Tibial artery (tissue), 4 donors: Measurements from ENCODE around the gene S100A7.

Source experiments
- DNase-seq, 2 donors: peaks; one replicate each; pipeline ENCODE4 v3.0.0-alpha.2; 2019
- H3K27ac ChIP-seq, 2 donors: fragments of 200-600 bp; sonication (generic) in 1 of 2; 1 replicate in 1 of 2; 2 replicates in 1 of 2; pipeline ENCODE4 v1.5.1; 2018 to 2019; ENCODE audit warnings: mild to moderate bottlenecking in 1 of 2
- H3K27me3 ChIP-seq, 2 donors: fragments of 200-600 bp; sonication (generic) in 1 of 2; one replicate each; pipeline versions ENCODE4 v1.5.1 to v1.6.0; 2016 to 2019
- H3K36me3 ChIP-seq, 3 donors: fragments of 200-600 bp; sonication (generic) in 2 of 3; one replicate each; pipeline ENCODE4 v1.5.1; 2016 to 2019; ENCODE audit warnings: mild to moderate bottlenecking in 2 of 3
- H3K4me1 ChIP-seq, 4 donors: fragments of 200-600 bp; sonication (generic) in 2 of 4; 1 replicate in 3 of 4; 2 replicates in 1 of 4; pipeline ENCODE4 v1.5.1; 2016 to 2019
- H3K4me3 ChIP-seq, 2 donors: fragments of 200-600 bp; sonication (generic) in 1 of 2; 1 replicate in 1 of 2; 2 replicates in 1 of 2; pipeline ENCODE4 v1.5.1; 2018 to 2019; ENCODE audit warnings: mild to moderate bottlenecking in 2 of 2
- H3K9me3 ChIP-seq, 3 donors: fragments of 200-600 bp; sonication (generic) in 1 of 3; one replicate each; pipeline ENCODE4 v1.5.1; 2016 to 2019
- CTCF ChIP-seq, 2 experiments: fragments of 200-600 bp in 1 of 2; fragments of 450-650 bp in 1 of 2; IDR thresholded peaks; one replicate each; pipeline ENCODE4 v1.5.1; 2017 to 2019; ENCODE audit warnings: antibody characterized with exemption in 2 of 2, mild to moderate bottlenecking in 1 of 2, moderate library complexity in 1 of 2
- intact Hi-C: fragments of 100-400 bp; cut with DNase I; formaldehyde crosslinking; loops from one replicate; pipeline ENCODE4 v1.15.0; 2023; ENCODE audit warnings: low total_unique reads

The S100A7 gene

GRCh38 chr1:153460551-153460950, at the start of gene S100A7:
S100A7 (minus strand) TSS chr1:153460651; CDS start chr1:153459013, 1,638 bp downstream.
- Histone ChIP-seq H3K4me3 (no peak within 1 kb of the TSS), H3K27me3 (no peaks in the 10 kb centered on the region), H3K4me1 (no peaks in the 10 kb centered on the region), H3K36me3 (no peaks in the 10 kb centered on the region), H3K9me3 (no peaks in the 10 kb centered on the region), H3K27ac (no peak within 1 kb of the TSS)
- intact Hi-C loops, result no loop called here
- DNase-seq, result no peak
- no peak for TF ChIP-seq CTCF (IDR thresholded peaks at IDR 0.05)

- peaks cover 10 to 34% (median 25%) of the 10 kb centered on the region in 4 donors for H3K4me1 ChIP-seq
- H3K27me3 ChIP-seq, result no peaks in the 10 kb centered on the region
- intact Hi-C loops, result loop anchor here (2.0 to 10.0 kb wide), 3 partner anchors 59 to 235 kb away; partner anchors contain the start of gene S100A14
- no peaks in the 10 kb centered on the region for H3K9me3 ChIP-seq
- no peak overlapping the region for H3K27ac ChIP-seq
- H3K4me3 ChIP-seq, result no peak overlapping the region
- peak; percentile 37 to 45 for TF ChIP-seq CTCF (IDR thresholded peaks at IDR 0.05)
- no peaks in the 10 kb centered on the region for H3K36me3 ChIP-seq
- DNase-seq, result no peak
Observed at GRCh38 chr1:153509729-153510354, 49.4 kb upstream of the S100A7 start.

GRCh38 chr1:153509036-153509435, 48.6 kb upstream of the S100A7 start:
- DNase-seq, result no peak
- Histone ChIP-seq H3K9me3 (no peaks in the 10 kb centered on the region), H3K4me3 (no peak overlapping the region), H3K4me1 (peaks cover 10 to 34% (median 25%) of the 10 kb centered on the region in 4 donors), H3K27me3 (no peaks in the 10 kb centered on the region), H3K36me3 (no peaks in the 10 kb centered on the region), H3K27ac (no peak overlapping the region)
- intact Hi-C loops, result loop anchor here (5.0 kb wide), 1 partner anchor 108 kb away; the partner anchor contains the start of gene S100A14
- TF ChIP-seq CTCF (IDR thresholded peaks at IDR 0.05), result no peak

- intact Hi-C loops, result loop anchor here (5.0 kb wide), 1 partner anchor 109 kb away; the partner anchor contains the start of gene S100A14
- Histone ChIP-seq H3K4me3 (no peak overlapping the region), H3K36me3 (no peaks in the 10 kb centered on the region), H3K4me1 (peaks cover 10 to 34% (median 25%) of the 10 kb centered on the region in 4 donors), H3K9me3 (no peaks in the 10 kb centered on the region), H3K27ac (peak overlapping the region; percentile 81 to 82), H3K27me3 (no peaks in the 10 kb centered on the region)
- no peak for DNase-seq
- no peak for TF ChIP-seq CTCF (IDR thresholded peaks at IDR 0.05)
Observed at GRCh38 chr1:153507926-153508583, 47.6 kb upstream of the S100A7 start.

DNA sequence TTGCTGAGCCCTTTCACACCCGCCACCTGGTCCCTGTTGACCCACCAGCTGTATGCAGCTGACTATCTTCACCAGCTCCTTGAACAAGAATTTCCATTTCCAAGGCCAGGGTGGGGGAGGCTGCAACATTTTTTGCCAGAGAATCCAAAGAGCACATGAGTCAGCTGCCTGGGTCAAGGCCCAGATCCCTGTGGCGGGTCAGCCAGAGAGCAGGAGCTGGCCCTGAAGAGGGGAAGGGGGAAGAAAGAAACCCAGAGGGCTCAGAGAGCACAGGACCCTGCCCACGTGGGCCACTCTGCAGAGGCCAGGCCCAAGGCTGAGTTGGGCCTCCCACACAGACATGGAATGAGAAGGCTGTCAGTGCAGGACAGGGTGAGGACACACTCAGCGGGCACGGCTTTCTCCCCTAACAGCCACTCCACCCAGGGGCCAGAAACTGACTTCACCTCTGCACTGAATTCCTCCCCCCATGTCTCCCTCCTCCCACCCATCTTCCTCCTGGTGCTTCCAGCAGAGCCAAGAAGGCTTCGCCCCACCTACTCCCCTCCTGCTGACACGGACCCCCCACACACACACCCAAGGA, 46.5 kb upstream of the S100A7 start:
- Histone ChIP-seq H3K4me1 (peaks cover 10 to 34% (median 25%) of the 10 kb centered on the region in 4 donors), H3K36me3 (no peaks in the 10 kb centered on the region), H3K9me3 (no peaks in the 10 kb centered on the region), H3K27me3 (no peaks in the 10 kb centered on the region), H3K4me3 (no peak overlapping the region), H3K27ac (peak overlapping the region; percentile 81 to 82)
- no peak for TF ChIP-seq CTCF (IDR thresholded peaks at IDR 0.05)
- DNase-seq, result peak; percentile 88 to 95
- intact Hi-C loops, result loop anchor here (5.0 kb wide), 1 partner anchor 110 kb away; the partner anchor contains the start of gene S100A14
